ENCODE measurements around the gene ELOVL7. TPM values are rescaled to one million over a fixed set of nuclear protein-coding genes. Genes with fewer than 3 reads are reported as not detected.

ELOVL7 gene
- polyA plus RNA-seq, 3 donors: 0.21 to 0.36 (median 0.33) TPM

- intact Hi-C loops (cut with micrococcal nuclease): no loop called here
- Histone ChIP-seq H3K9ac (ENCODE audit: insufficient read depth, low read length, poor library complexity, severe bottlenecking) (no peak overlapping the region), H4K20me1 (ENCODE audit: insufficient read depth, low read length) (no peaks in the 10 kb centered on the region), H3K79me2 (ENCODE audit: insufficient read depth, low read length) (no peaks in the 10 kb centered on the region), H3K36me3 (replicated peaks in 1 of 2; ENCODE audit: control insufficient read depth in 1 of 2, insufficient read depth in 2 of 2, low read length in 2 of 2) (no peaks in the 10 kb centered on the region), H3K4me1 (ENCODE audit: control insufficient read depth in 1 of 2, insufficient read depth in 2 of 2, low read length in 2 of 2) (no peaks in the 10 kb centered on the region), H3K9me3 (replicated peaks in 1 of 2; ENCODE audit: control insufficient read depth in 1 of 2, insufficient read depth in 1 of 2, low read length in 2 of 2) (no peaks in the 10 kb centered on the region), H3K27me3 (ENCODE audit: control insufficient read depth in 2 of 2, insufficient read depth in 2 of 2, low read length in 2 of 2) (no peaks in the 10 kb centered on the region), H2AFZ (ENCODE audit: insufficient read depth, low read depth, low read length, poor library complexity, severe bottlenecking) (no peak overlapping the region), H3K4me2 (replicated peaks; ENCODE audit: extremely low read depth, low read length, poor library complexity, severe bottlenecking) (no peak overlapping the region), H3K4me3 (replicated peaks in 1 of 3; ENCODE audit: low read depth in 2 of 3, low read length in 3 of 3) (no peak overlapping the region), H3K27ac (ENCODE audit: low read depth in 1 of 2, low read length in 2 of 2) (no peak overlapping the region)
- TF ChIP-seq CTCF (IDR thresholded peaks at IDR 0.05): no peak
- WGBS (ENCODE audit: insufficient coverage): 96% methylated on average over 4 of the region's 6 CpGs
- Mint-ChIP-seq H3K27ac (no peak overlapping the region), H3K4me3 (no peak overlapping the region), H3K4me1 (no peaks in the 10 kb centered on the region), H3K36me3 (no peaks in the 10 kb centered on the region), H3K27me3 (ENCODE audit: low read depth in 3 of 3) (peaks cover 0 to 2% (median 1%) of the 10 kb centered on the region in 3 donors), H3K9me3 (peaks cover 0 to 3% (median 0%) of the 10 kb centered on the region in 7 donors)
- DNase-seq: no peak
Measured at GRCh38 chr5:60765019-60765709, 78.9 kb downstream of the ELOVL7 start.

GRCh38 chr5:60763061-60763460 is 81.0 kb downstream of the ELOVL7 start:
- Histone ChIP-seq H4K20me1 (ENCODE audit: insufficient read depth, low read length) (no peaks in the 10 kb centered on the region), H2AFZ (ENCODE audit: insufficient read depth, low read depth, low read length, poor library complexity, severe bottlenecking) (no peak overlapping the region), H3K27me3 (ENCODE audit: control insufficient read depth in 2 of 2, insufficient read depth in 2 of 2, low read length in 2 of 2) (no peaks in the 10 kb centered on the region), H3K36me3 (replicated peaks in 1 of 2; ENCODE audit: control insufficient read depth in 1 of 2, insufficient read depth in 2 of 2, low read length in 2 of 2) (no peaks in the 10 kb centered on the region), H3K4me1 (ENCODE audit: control insufficient read depth in 1 of 2, insufficient read depth in 2 of 2, low read length in 2 of 2) (no peaks in the 10 kb centered on the region), H3K9ac (ENCODE audit: insufficient read depth, low read length, poor library complexity, severe bottlenecking) (no peak overlapping the region), H3K9me3 (replicated peaks in 1 of 2; ENCODE audit: control insufficient read depth in 1 of 2, insufficient read depth in 1 of 2, low read length in 2 of 2) (no peaks in the 10 kb centered on the region), H3K4me2 (replicated peaks; ENCODE audit: extremely low read depth, low read length, poor library complexity, severe bottlenecking) (no peak overlapping the region), H3K4me3 (replicated peaks in 1 of 3; ENCODE audit: low read depth in 2 of 3, low read length in 3 of 3) (no peak overlapping the region), H3K79me2 (ENCODE audit: insufficient read depth, low read length) (no peaks in the 10 kb centered on the region), H3K27ac (ENCODE audit: low read depth in 1 of 2, low read length in 2 of 2) (no peak overlapping the region)
- DNase-seq: no peak
- Mint-ChIP-seq H3K4me3 (no peak overlapping the region), H3K4me1 (no peaks in the 10 kb centered on the region), H3K27ac (no peak overlapping the region), H3K27me3 (ENCODE audit: low read depth in 3 of 3) (peaks cover 0 to 2% (median 1%) of the 10 kb centered on the region in 3 donors), H3K9me3 (peaks cover 0 to 5% (median 0%) of the 10 kb centered on the region in 7 donors), H3K36me3 (no peaks in the 10 kb centered on the region)
- TF ChIP-seq CTCF (IDR thresholded peaks at IDR 0.05): no peak
- 100% methylated on average over 2 of the region's 3 CpGs for WGBS (ENCODE audit: insufficient coverage)
- intact Hi-C loops (cut with micrococcal nuclease): no loop called here
